Uterus (tissue), 4 donors: Measurements from ENCODE around the gene SELENOI. TPM values are rescaled to one million over a fixed set of nuclear protein-coding genes. Genes with fewer than 3 reads are reported as not detected.

Experiments used
- DNase-seq, 2 donors: peaks; one replicate each; pipeline ENCODE4 v3.0.0-alpha.2; 2019 to 2020
- H3K27ac ChIP-seq, 2 donors: fragments of 200-600 bp; sonication (generic); 1 replicate in 1 of 2; 2 replicates in 1 of 2; pipeline ENCODE4 v1.5.1; 2016 to 2018
- H3K27me3 ChIP-seq, 2 donors: fragments of 200-600 bp; sonication (generic); one replicate each; pipeline ENCODE4 v1.5.1; 2018 to 2019; ENCODE audit warnings: control low read depth in 1 of 2
- H3K36me3 ChIP-seq, 2 donors: fragments of 200-600 bp; sonication (generic); one replicate each; pipeline ENCODE4 v1.5.1; 2019; ENCODE audit warnings: control low read depth in 1 of 2
- H3K4me1 ChIP-seq, 2 donors: fragments of 200-600 bp; sonication (generic); one replicate each; pipeline ENCODE4 v1.5.1; 2018 to 2019; ENCODE audit warnings: control low read depth in 1 of 2
- H3K4me3 ChIP-seq, 2 donors: fragments of 200-600 bp; sonication (generic); 1 replicate in 1 of 2; 2 replicates in 1 of 2; pipeline ENCODE4 v1.5.1; 2018 to 2019; ENCODE audit warnings: mild to moderate bottlenecking in 1 of 2
- H3K9me3 ChIP-seq, 2 donors: fragments of 200-600 bp; sonication (generic); one replicate each; pipeline ENCODE4 v1.5.1; 2019; ENCODE audit warnings: control low read depth in 1 of 2
- POLR2A ChIP-seq, 2 donors: fragments of 450-650 bp; IDR thresholded peaks; one replicate each; pipeline ENCODE4 v1.6.1; 2016; ENCODE audit warnings: antibody characterized with exemption in 2 of 2, mild to moderate bottlenecking in 1 of 2, moderate library complexity in 1 of 2
- intact Hi-C: fragments of 100-400 bp; cut with DNase I; formaldehyde crosslinking; loops from one replicate; pipeline ENCODE4 v1.15.1; 2023; ENCODE audit warnings: low total_unique reads
- total RNA-seq, 4 donors: library from RNA; depleted of rRNA in 3 of 4; stranded (reverse); fragments of >200 nt in 3 of 4; gene quantifications; one replicate each; pipeline versions ENCODE4 v1.1.0 to v1.2.4, GENCODE V29; 2014 to 2023
- TF ChIP-seq, protein P1 (sequence below), 4 experiments: fragments of 200-600 bp in 2 of 4; fragments of 450-650 bp in 2 of 4; sonication (generic) in 2 of 4; IDR thresholded peaks; one replicate each; pipeline ENCODE4 v1.5.1; 2016 to 2019; ENCODE audit warnings: antibody characterized with exemption in 4 of 4, mild to moderate bottlenecking in 2 of 4, moderate library complexity in 1 of 4
- donor health status: DM: yes; HTN: yes; CAD: no.

Gene SELENOI
- total RNA-seq, 4 donors from 2014 or later: 2.8 to 27.9 (median 13.1) TPM

DNA sequence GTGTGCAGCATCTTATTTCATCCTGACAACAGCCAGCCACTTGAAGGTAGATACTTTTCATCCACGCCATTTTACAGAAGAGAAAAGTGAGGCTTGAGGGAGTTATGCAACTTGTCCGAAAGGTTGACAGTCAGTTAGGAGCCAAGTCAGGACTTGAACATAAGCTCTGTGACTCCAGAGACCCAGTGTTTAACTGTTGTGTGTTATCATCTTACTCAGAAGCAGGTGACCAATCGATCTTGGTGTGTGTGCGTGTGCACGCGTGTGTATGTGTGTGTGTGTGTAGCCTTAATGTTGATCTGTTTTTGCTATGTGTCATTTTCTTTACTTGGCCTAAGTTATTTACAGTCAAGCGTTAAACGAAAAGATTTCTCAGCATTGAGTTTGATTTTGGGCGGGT, 77.8 kb downstream of the SELENOI start:
- Histone ChIP-seq H3K4me1 (no peaks in the 10 kb centered on the region), H3K27ac (no peak overlapping the region), H3K9me3 (no peaks in the 10 kb centered on the region), H3K36me3 (no peaks in the 10 kb centered on the region), H3K27me3 (no peaks in the 10 kb centered on the region), H3K4me3 (no peak overlapping the region)
- no peak for DNase-seq
- TF ChIP-seq, protein P1, sequence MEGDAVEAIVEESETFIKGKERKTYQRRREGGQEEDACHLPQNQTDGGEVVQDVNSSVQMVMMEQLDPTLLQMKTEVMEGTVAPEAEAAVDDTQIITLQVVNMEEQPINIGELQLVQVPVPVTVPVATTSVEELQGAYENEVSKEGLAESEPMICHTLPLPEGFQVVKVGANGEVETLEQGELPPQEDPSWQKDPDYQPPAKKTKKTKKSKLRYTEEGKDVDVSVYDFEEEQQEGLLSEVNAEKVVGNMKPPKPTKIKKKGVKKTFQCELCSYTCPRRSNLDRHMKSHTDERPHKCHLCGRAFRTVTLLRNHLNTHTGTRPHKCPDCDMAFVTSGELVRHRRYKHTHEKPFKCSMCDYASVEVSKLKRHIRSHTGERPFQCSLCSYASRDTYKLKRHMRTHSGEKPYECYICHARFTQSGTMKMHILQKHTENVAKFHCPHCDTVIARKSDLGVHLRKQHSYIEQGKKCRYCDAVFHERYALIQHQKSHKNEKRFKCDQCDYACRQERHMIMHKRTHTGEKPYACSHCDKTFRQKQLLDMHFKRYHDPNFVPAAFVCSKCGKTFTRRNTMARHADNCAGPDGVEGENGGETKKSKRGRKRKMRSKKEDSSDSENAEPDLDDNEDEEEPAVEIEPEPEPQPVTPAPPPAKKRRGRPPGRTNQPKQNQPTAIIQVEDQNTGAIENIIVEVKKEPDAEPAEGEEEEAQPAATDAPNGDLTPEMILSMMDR (IDR thresholded peaks at IDR 0.05): no peak
- TF ChIP-seq POLR2A (IDR thresholded peaks at IDR 0.05): no peak
- intact Hi-C loops: no loop called here

GRCh38 chr2:26424221-26424620, 78.3 kb downstream of the SELENOI start:
- TF ChIP-seq, protein P1 (IDR thresholded peaks at IDR 0.05): no peak
- TF ChIP-seq POLR2A (IDR thresholded peaks at IDR 0.05): no peak
- DNase-seq: no peak
- H3K36me3 ChIP-seq: no peaks in the 10 kb centered on the region
- no peak overlapping the region for H3K27ac ChIP-seq
- no peaks in the 10 kb centered on the region for H3K9me3 ChIP-seq
- intact Hi-C loops: no loop called here
- no peaks in the 10 kb centered on the region for H3K4me1 ChIP-seq
- no peak overlapping the region for H3K4me3 ChIP-seq
- H3K27me3 ChIP-seq: no peaks in the 10 kb centered on the region

GRCh38 chr2:26428846-26429245, 82.9 kb downstream of the SELENOI start:
- H3K27me3 ChIP-seq: no peaks in the 10 kb centered on the region
- TF ChIP-seq, protein P1 (IDR thresholded peaks at IDR 0.05): no peak
- no peak for TF ChIP-seq POLR2A (IDR thresholded peaks at IDR 0.05)

GRCh38 chr2:26429779-26430578, 84.0 kb downstream of the SELENOI start:
- H3K9me3 ChIP-seq: no peaks in the 10 kb centered on the region
- no peak for TF ChIP-seq POLR2A (IDR thresholded peaks at IDR 0.05)
- TF ChIP-seq, protein P1 (IDR thresholded peaks at IDR 0.05): no peak
- H3K27ac ChIP-seq: no peak overlapping the region
- H3K27me3 ChIP-seq: no peaks in the 10 kb centered on the region
- no peak for DNase-seq
- H3K4me3 ChIP-seq: no peak overlapping the region
- intact Hi-C loops: no loop called here
- no peaks in the 10 kb centered on the region for H3K4me1 ChIP-seq
- H3K36me3 ChIP-seq: no peaks in the 10 kb centered on the region

More at GRCh38 chr2:26428846-26429245, 82.9 kb downstream of the SELENOI start:
- no peaks in the 10 kb centered on the region for H3K36me3 ChIP-seq
- no peaks in the 10 kb centered on the region for H3K4me1 ChIP-seq
- no peak overlapping the region for H3K27ac ChIP-seq
- no peak overlapping the region for H3K4me3 ChIP-seq
- H3K9me3 ChIP-seq: no peaks in the 10 kb centered on the region
- DNase-seq: no peak
- intact Hi-C loops: no loop called here

- intact Hi-C loops: no loop called here
- H3K4me1 ChIP-seq: no peaks in the 10 kb centered on the region
- no peak overlapping the region for H3K27ac ChIP-seq
- TF ChIP-seq, protein P1 (IDR thresholded peaks at IDR 0.05): no peak
- no peak for TF ChIP-seq POLR2A (IDR thresholded peaks at IDR 0.05)
- no peak overlapping the region for H3K4me3 ChIP-seq
- no peaks in the 10 kb centered on the region for H3K27me3 ChIP-seq
- no peaks in the 10 kb centered on the region for H3K9me3 ChIP-seq
- no peaks in the 10 kb centered on the region for H3K36me3 ChIP-seq
- DNase-seq: no peak
Measured at GRCh38 chr2:26430826-26431225, 84.9 kb downstream of the SELENOI start.
